IPS-18a (cell line): ENCODE results near the gene DOC2A.
"Not testable (repeated sequence)": the region's sequence is repeated elsewhere in the genome, so short reads cannot be mapped to it uniquely, and the experiment has no call there.

Source experiments
- H3K27ac ChIP-seq: one replicate; pipeline ENCODE4 v1.5.1; 2013; ENCODE audit warnings: low read length
- H3K27me3 ChIP-seq: one replicate; pipeline ENCODE4 v1.6.1; 2013; ENCODE audit warnings: mild to moderate bottlenecking, low read length; ENCODE audit not compliant: control insufficient read depth, insufficient read depth
- H3K36me3 ChIP-seq: one replicate; pipeline ENCODE4 v1.6.1; 2013; ENCODE audit warnings: low read depth, low read length; ENCODE audit not compliant: control insufficient read depth
- H3K4me1 ChIP-seq: one replicate; pipeline ENCODE4 v1.6.1; 2013; ENCODE audit warnings: low read depth, low read length; ENCODE audit not compliant: control insufficient read depth
- H3K4me3 ChIP-seq: one replicate; pipeline ENCODE4 v1.5.1; 2013; ENCODE audit warnings: low read length
- H3K9ac ChIP-seq: one replicate; pipeline ENCODE4 v1.6.1; 2013; ENCODE audit warnings: mild to moderate bottlenecking, low read length, moderate library complexity
- H3K9me3 ChIP-seq: one replicate; pipeline ENCODE4 v1.6.1; 2013; ENCODE audit warnings: low read depth, low read length; ENCODE audit not compliant: control insufficient read depth

DOC2A gene

DNA sequence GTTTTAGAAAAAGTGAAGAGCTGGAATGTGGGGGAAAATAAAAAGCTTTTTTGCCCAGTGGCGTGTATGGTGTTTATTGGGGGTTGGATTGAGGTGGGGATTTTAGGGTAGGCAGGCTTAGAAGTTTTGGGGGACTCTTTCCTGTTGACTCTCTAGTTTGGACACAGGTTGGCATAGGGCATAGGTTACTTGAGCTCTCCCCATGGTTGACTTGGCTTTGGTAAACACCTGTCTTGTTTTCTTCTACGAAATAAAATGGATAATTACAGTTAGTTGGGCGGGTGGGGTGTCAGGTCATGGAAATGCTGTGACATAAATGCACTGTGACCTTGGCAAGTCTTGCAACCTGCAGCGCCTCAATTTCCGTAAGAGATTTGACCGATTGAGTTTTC lies 37.8 kb downstream of the DOC2A start:
- peaks cover 23% of the 10 kb centered on the region for H3K4me1 ChIP-seq
- H3K9me3 ChIP-seq = peaks cover 6% of the 10 kb centered on the region
- peaks cover 14% of the 10 kb centered on the region for H3K27me3 ChIP-seq
- H3K36me3 ChIP-seq = peaks cover 7% of the 10 kb centered on the region
- H3K27ac ChIP-seq = no peak overlapping the region
- H3K9ac ChIP-seq = no peak overlapping the region
- no peak overlapping the region for H3K4me3 ChIP-seq

- Histone ChIP-seq H3K36me3 (peaks cover 3% of the 10 kb centered on the region), H3K9me3 (peaks cover 6% of the 10 kb centered on the region), H3K27me3 (peaks cover 14% of the 10 kb centered on the region), H3K9ac (no peak overlapping the region), H3K4me3 (no peak overlapping the region), H3K4me1 (peaks cover 23% of the 10 kb centered on the region), H3K27ac (no peak overlapping the region)
Measured at GRCh38 chr16:29972500-29972899, 38.3 kb downstream of the DOC2A start.

- Histone ChIP-seq H3K27ac (no peak overlapping the region), H3K27me3 (peaks cover 14% of the 10 kb centered on the region), H3K4me1 (peaks cover 16% of the 10 kb centered on the region), H3K36me3 (peaks cover 3% of the 10 kb centered on the region), H3K4me3 (no peak overlapping the region), H3K9ac (no peak overlapping the region), H3K9me3 (peaks cover 6% of the 10 kb centered on the region)
Measured at GRCh38 chr16:29971304-29971703, 39.5 kb downstream of the DOC2A start.

DNA sequence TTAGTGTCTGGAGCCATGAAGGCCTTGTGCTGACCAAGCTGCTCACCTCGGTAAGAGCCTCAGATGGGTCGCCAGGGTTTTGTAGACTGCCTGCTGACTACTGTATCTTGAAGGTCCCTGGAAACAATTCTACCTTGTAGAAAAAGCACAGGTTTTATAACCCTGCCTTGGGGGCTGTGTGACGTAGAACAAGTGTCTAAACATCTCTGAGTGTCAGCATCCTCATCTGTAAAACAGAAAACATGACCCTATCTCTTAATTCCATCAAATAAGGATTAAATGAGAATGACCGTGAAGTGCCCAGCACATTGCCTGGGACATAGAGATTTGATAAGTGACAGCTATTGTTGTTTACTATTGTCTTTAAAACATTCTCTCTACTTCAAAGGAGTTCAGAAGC lies 42.6 kb downstream of the DOC2A start:
- Histone ChIP-seq H3K9ac (no peak overlapping the region), H3K4me1 (no peaks in the 10 kb centered on the region), H3K27ac (no peak overlapping the region), H3K9me3 (peaks cover 6% of the 10 kb centered on the region), H3K27me3 (peaks cover 14% of the 10 kb centered on the region), H3K36me3 (peaks cover 3% of the 10 kb centered on the region), H3K4me3 (no peak overlapping the region)

- H3K36me3 ChIP-seq = no peaks in the 10 kb centered on the region
Measured at GRCh38 chr16:29963021-29963743, 47.6 kb downstream of the DOC2A start.

DNA sequence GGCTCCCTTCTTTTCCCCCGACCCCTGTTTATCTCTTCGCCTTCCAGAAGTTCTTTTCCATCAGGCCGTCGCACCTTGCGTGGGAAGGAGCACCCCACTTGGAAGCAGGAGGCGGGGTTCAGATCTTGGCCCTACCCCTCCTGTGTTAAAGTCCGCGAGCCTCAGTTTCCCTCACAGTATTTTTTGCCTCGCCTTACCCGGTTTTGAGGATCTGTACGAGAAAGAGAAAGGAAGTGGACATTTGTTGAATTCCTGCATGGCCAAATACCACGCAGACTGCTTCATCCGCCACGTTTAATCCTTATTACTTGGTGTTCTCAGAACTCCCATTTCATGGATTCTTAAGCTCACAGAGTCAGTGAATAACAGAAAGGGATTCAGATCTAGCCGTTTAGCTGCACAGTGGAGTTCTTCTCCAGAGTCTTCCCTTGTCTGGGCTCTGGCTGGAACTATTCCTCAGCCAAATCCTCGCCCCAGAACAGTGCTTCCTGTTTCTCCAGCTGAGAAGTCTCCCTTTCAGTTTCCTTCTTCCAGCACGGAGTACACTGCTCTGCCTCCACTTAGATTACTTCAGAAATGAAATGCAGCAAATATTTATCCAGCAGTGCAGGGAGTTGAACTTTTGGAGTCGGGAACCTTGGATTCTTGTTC lies 48.4 kb downstream of the DOC2A start:
- Histone ChIP-seq H3K27ac (no peak overlapping the region), H3K4me3 (peak overlapping the region; percentile 76)

More at GRCh38 chr16:29963021-29963743, 47.6 kb downstream of the DOC2A start:
- Histone ChIP-seq H3K27ac (no peak overlapping the region), H3K27me3 (no peaks in the 10 kb centered on the region), H3K4me3 (no peak overlapping the region), H3K9me3 (no peaks in the 10 kb centered on the region), H3K4me1 (no peaks in the 10 kb centered on the region), H3K9ac (no peak overlapping the region)

DNA sequence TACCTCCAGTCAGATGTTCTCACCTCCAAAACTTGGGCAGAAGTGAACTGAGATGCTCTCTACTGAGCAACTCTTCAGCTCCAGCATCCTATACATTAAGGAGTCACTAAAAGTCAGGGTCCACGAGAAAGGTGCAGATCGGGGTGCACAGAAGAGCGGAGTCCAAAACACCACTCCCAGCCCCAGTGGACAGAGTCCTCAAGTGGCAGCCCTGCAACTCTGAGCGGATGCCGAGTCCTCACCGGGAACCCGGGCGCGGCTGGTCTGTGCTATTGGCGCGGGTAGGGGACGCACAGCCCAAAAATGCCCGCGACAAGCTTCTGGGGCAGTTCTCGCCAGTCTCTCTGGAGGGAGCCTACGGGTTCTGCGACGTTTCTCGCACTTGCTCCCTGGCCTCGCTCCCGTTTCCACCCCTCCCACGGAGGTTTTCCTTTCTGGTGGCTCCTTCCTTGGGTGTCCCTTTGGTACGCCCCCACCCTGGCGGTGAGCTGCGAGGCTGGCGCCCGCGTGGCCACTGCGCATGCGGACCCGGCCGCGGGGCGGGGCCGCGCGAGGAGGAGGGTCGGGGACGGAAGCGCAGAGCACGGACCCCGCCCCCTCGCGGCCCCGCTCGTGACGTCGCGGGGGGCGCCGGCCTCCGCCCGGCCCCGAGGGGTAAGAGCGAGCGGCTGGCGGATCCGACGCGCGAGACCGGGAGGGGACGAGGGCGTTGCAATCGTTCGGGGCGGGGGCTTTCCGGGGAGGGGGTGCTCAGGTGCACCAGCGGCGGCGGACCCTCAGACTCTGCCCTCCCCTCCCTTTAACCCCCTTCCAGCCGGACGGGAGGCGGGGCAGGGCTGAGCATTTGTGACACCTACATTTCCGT lies 49.1 kb downstream of the DOC2A start, which contains the start of gene TMEM219:
Gene TMEM219, plus strand, starts transcription at position 601 of the 865 bp plus-strand sequence. CDS start 1,065 bp downstream, outside the sequence.
- Histone ChIP-seq H3K9me3 (no peaks in the 10 kb centered on the region), H3K36me3 (no peaks in the 10 kb centered on the region), H3K9ac (peak within 1 kb of the TSS; percentile 65), H3K4me1 (no peaks in the 10 kb centered on the region), H3K27ac (peak within 1 kb of the TSS; percentile 38), H3K27me3 (no peaks in the 10 kb centered on the region), H3K4me3 (peak within 1 kb of the TSS; percentile 76)

More for the DNA sequence above, 48.4 kb downstream of the DOC2A start:
- H3K36me3 ChIP-seq = no peaks in the 10 kb centered on the region
- H3K9ac ChIP-seq = peak overlapping the region; percentile 24
- H3K27me3 ChIP-seq = no peaks in the 10 kb centered on the region
- no peaks in the 10 kb centered on the region for H3K9me3 ChIP-seq
- no peaks in the 10 kb centered on the region for H3K4me1 ChIP-seq

DNA sequence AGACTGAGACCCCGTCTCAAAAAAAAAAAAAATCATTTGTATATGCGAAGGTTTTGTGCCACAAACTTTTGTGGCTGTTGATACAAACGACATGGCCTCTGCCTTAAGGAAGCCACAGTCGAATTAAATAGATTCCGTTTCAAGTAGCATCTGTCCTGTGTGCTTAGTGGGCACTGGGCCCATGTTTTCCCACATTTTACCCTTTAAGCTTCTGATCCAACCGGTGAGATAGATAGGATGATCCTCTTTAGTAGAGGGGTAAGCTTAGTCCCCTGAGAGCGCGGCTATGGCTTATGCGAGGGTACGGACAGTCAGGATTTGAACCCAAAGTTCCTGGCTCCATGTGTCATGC lies 49.7 kb downstream of the DOC2A start:
- Histone ChIP-seq H3K36me3 (no peaks in the 10 kb centered on the region), H3K4me3 (peak overlapping the region; percentile 76), H3K4me1 (no peaks in the 10 kb centered on the region), H3K9ac (peak overlapping the region; percentile 65), H3K9me3 (no peaks in the 10 kb centered on the region), H3K27ac (no peak overlapping the region), H3K27me3 (no peaks in the 10 kb centered on the region)

- not testable (repeated sequence) for H3K9me3 ChIP-seq, H3K27ac ChIP-seq, H3K4me3 ChIP-seq, H3K36me3 ChIP-seq, H3K4me1 ChIP-seq, H3K27me3 ChIP-seq, H3K9ac ChIP-seq
Measured at GRCh38 chr16:29959821-29960220, 51.0 kb downstream of the DOC2A start.

DNA sequence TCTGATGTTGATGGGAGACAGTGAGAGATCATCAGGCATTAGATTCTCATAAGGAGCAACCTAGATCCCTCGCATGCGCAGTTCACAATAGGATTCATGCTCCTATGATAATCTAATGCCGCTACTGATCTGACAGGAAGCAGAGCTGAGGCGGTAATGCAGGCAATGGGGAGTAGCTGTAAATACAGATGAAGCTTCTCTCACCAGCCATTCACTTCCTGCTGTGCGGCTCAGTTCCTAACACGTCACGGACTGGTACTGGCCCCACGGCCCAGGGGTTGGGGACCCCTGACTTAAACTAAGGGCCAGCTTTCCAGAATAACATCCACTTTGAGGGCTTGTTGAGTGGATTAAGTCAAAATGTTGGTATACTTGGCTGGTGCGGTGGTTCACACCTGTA lies 51.5 kb downstream of the DOC2A start:
- H3K4me3 ChIP-seq = no peak overlapping the region
- H3K9ac ChIP-seq = no peak overlapping the region
- H3K4me1 ChIP-seq = no peaks in the 10 kb centered on the region
- H3K36me3 ChIP-seq = no peaks in the 10 kb centered on the region
- no peak overlapping the region for H3K27ac ChIP-seq
- no peaks in the 10 kb centered on the region for H3K9me3 ChIP-seq
- H3K27me3 ChIP-seq = no peaks in the 10 kb centered on the region

- Histone ChIP-seq H3K4me3 (no peak overlapping the region), H3K9me3 (no peaks in the 10 kb centered on the region), H3K36me3 (no peaks in the 10 kb centered on the region), H3K4me1 (no peaks in the 10 kb centered on the region), H3K27me3 (no peaks in the 10 kb centered on the region), H3K9ac (no peak overlapping the region), H3K27ac (no peak overlapping the region)
Measured at GRCh38 chr16:29958756-29959155, 52.1 kb downstream of the DOC2A start.
